Calu3 (cell line): ENCODE measurements around the gene TRIP13. TPM values are rescaled to one million over a fixed set of nuclear protein-coding genes. Genes with fewer than 3 reads are reported as not detected.

Experiments used
- BruUV-seq: library from RNA; stranded (reverse); fragments of 400-500 nt; replicated peaks from 2 replicates; lab custom pipeline; 2021; lab: Mats Ljungman, UMichigan
- CTCF ChIA-PET: fragments of 300-600 bp; sonication (Branson Sonifier 250); formaldehyde crosslinking; loops from one replicate; lab custom pipeline; 2022; ENCODE audit warnings: antibody characterized with exemption; lab: Charles Lee
- DNase-seq: peaks from one replicate; pipeline ENCODE4 v3.0.0; 2022
- H3K27ac Mint-ChIP-seq: one replicate; pipeline ENCODE4 v1.8.0; 2022; ENCODE audit warnings: mixed read lengths; ENCODE audit not compliant: unreplicated experiment
- H3K27me3 Mint-ChIP-seq: one replicate; pipeline ENCODE4 v1.8.0; 2022; ENCODE audit warnings: mixed read lengths; ENCODE audit not compliant: unreplicated experiment
- H3K36me3 Mint-ChIP-seq: one replicate; pipeline ENCODE4 v1.8.0; 2022; ENCODE audit warnings: mild to moderate bottlenecking, moderate library complexity, mixed read lengths; ENCODE audit not compliant: insufficient read depth, unreplicated experiment
- H3K4me1 Mint-ChIP-seq: one replicate; pipeline ENCODE4 v1.8.0; 2022; ENCODE audit warnings: mild to moderate bottlenecking, low read depth, mixed read lengths; ENCODE audit not compliant: unreplicated experiment
- H3K4me3 Mint-ChIP-seq: one replicate; pipeline ENCODE4 v1.8.0; 2022; ENCODE audit warnings: mild to moderate bottlenecking, low read depth, moderate library complexity, mixed read lengths; ENCODE audit not compliant: unreplicated experiment
- H3K9me3 Mint-ChIP-seq: one replicate; pipeline ENCODE4 v1.8.0; 2022; ENCODE audit warnings: low read depth, mixed read lengths; ENCODE audit not compliant: unreplicated experiment
- CTCF ChIP-seq: fragments of 200-600 bp; IDR thresholded peaks from one replicate; pipeline ENCODE4 v1.8.0; 2022; ENCODE audit warnings: antibody characterized with exemption; ENCODE audit not compliant: unreplicated experiment
- intact Hi-C: fragments of 100-400 bp; cut with micrococcal nuclease; formaldehyde crosslinking; loops from one replicate; pipeline ENCODE4 v1.10.0; 2022; ENCODE audit not compliant: unreplicated experiment
- total RNA-seq: library from RNA; stranded (reverse); gene quantifications from 2 replicates; pipeline ENCODE4 v1.2.3, GENCODE V29; 2022

TRIP13 gene
- total RNA-seq, 1 experiment from 2014 or later: 29.9 TPM

DNA sequence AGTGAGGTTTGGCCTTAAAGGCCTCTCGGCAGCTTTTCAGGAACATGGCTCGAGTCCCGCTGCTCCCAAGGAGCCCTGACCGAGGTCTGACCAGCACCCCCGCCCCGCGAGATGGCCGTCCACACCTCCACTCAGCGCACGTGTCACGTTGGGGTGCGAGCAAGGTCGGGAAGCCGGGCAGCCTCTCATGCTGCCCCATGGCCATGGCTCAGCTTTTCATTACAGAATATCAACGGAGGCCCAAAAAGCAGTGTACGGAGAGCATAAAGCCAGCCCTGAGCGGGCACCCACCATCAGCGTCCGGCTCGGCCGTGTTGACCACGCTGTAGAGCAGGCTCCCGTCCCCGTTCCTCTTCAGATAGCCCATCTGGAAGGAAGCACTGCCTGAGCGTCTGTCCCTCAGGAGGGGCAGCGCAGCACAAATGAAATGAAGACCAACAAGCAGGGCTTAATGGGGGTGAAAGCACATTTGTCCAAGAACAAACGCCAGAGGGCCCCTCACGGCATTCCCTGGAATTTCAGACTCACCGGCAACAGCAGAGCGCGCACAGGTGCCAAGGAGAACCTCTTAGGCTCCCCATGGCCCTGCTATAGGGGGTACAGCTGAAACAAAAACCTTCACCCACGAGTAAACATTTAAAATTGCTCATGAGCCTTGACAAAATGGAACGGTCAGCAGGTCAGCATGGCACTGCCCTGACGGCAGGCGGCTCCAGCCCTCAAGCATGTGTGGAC, 11.7 kb upstream of the TRIP13 start:
- BruUV-seq: no TSS peak
- Mint-ChIP-seq H3K9me3 (peaks cover 7% of the 10 kb centered on the region), H3K27me3 (no peaks in the 10 kb centered on the region), H3K27ac (no peak overlapping the region), H3K36me3 (peaks cover 43% of the 10 kb centered on the region), H3K4me3 (no peak overlapping the region), H3K4me1 (no peaks in the 10 kb centered on the region)
- no peak for TF ChIP-seq CTCF
- intact Hi-C loops: no loop called here
- CTCF ChIA-PET: no interaction called here
- DNase-seq: no peak

- CTCF ChIA-PET: no interaction called here
- H3K9me3 Mint-ChIP-seq: peaks cover 7% of the 10 kb centered on the region
Measured at GRCh38 chr5:881551-881935, 11.1 kb upstream of the TRIP13 start.

DNA sequence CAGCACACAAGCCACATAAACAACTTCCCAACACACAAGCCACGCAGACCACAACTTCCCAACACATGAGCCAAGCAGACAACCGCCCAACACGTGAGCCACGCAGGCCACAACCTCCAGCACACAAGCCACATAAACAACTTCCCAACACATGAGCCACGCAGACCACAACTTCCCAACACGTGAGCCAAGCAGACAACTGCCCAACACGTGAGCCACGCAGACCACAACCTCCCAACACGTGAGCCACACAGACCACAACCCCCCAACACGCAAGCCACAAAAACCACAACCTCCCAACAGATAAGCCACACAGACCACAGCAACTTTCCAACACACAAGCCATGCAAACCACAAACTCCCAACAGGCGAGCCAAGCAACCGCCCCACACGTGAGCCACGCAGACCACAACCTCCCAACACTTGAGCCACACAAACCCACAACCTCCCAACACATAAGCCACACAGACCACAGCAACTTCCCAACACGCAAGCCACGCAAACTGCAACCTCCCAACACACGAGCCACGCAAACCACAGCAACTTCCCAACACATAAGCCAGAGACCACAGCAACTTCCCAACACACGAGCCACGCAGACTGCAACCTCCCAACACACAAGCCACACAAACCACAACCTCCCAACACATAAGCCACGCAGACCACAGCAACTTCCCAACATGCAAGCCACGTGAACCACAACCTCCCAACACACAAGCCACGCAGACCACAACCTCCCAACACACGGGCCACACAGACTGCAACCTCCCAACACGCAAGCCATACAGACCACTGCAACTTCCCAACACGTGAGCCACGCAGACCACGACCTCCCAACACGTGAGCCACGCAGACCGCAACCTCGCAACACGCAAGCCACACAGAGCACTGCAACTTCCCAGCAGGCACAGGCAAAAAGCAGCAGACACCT, 10.2 kb upstream of the TRIP13 start:
- Mint-ChIP-seq H3K36me3 (peaks cover 44% of the 10 kb centered on the region), H3K9me3 (peaks cover 7% of the 10 kb centered on the region), H3K4me1 (no peaks in the 10 kb centered on the region), H3K27me3 (no peaks in the 10 kb centered on the region), H3K4me3 (no peak overlapping the region), H3K27ac (no peak overlapping the region)
- no TSS peak for BruUV-seq
- intact Hi-C loops: no loop called here
- CTCF ChIA-PET: no interaction called here
- TF ChIP-seq CTCF: no peak
- DNase-seq: no peak

More at GRCh38 chr5:881551-881935, 11.1 kb upstream of the TRIP13 start:
- Mint-ChIP-seq H3K27me3 (no peaks in the 10 kb centered on the region), H3K36me3 (peaks cover 48% of the 10 kb centered on the region), H3K4me3 (no peak overlapping the region), H3K27ac (no peak overlapping the region), H3K4me1 (no peaks in the 10 kb centered on the region)
- DNase-seq: no peak
- TF ChIP-seq CTCF: no peak
- intact Hi-C loops: no loop called here
- no TSS peak for BruUV-seq

DNA sequence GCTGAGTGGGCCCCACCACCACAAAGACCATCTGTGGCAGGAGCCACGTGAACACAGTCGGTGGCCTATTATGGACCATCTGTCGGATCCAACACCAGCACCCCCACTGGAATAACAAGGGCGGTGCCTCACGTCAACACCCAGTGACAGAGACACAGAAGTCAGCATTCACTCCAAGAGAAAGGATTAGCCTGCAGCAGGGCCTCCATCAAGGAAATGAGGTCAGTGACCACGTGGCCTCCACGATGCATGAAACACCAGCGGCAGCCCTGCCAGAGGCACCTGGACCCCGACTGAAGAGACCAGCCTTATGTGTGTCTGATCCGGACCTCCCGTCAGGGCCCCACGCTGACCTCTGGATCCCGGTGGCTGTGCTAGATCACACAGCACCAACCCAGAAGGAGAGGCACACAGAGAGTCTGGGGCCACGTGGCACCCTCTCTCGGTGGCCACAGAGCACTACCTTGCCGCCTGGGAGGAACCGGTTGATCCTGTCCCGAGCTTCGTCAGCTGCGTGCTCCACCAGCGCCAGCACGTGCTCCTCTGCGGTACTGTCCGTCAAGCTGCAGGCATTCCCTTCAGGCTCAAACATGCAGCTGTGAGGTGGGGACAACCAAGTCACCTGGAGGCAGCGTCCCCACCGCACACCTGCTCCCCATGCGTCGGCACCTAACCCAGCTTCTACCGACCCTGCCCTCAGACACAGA, 9.1 kb upstream of the TRIP13 start:
- peaks cover 7% of the 10 kb centered on the region for H3K9me3 Mint-ChIP-seq
- peaks cover 43% of the 10 kb centered on the region for H3K36me3 Mint-ChIP-seq
- CTCF ChIA-PET: no interaction called here
- H3K4me1 Mint-ChIP-seq: no peaks in the 10 kb centered on the region
- BruUV-seq: no TSS peak
- TF ChIP-seq CTCF: no peak
- DNase-seq: no peak
- no peak overlapping the region for H3K4me3 Mint-ChIP-seq
- H3K27me3 Mint-ChIP-seq: no peaks in the 10 kb centered on the region
- intact Hi-C loops: no loop called here
- H3K27ac Mint-ChIP-seq: no peak overlapping the region
